Measurements from ENCODE around the gene TM9SF3. TPM values are rescaled to one million over a fixed set of nuclear protein-coding genes. Genes with fewer than 3 reads are reported as not detected.

TM9SF3 gene
- total and polyA plus RNA-seq, 2 experiments from 2014 or later, result 37.3 to 72.5 TPM

GRCh38 chr10:96618653-96619052, 31.8 kb upstream of the TM9SF3 start:
- Mint-ChIP-seq H3K36me3 (ENCODE audit: low read depth) (no peaks in the 10 kb centered on the region; the same call in 2 of the 3 replicates), H3K9me3 (no peaks in the 10 kb centered on the region), H3K27ac (no peak overlapping the region), H3K4me3 (no peak overlapping the region), H3K4me1 (peaks cover 7% of the 10 kb centered on the region; the same call in 2 of the 3 replicates), H3K27me3 (ENCODE audit: insufficient read depth, low read depth, poor library complexity) (peaks cover 4% of the 10 kb centered on the region)
- ATAC-seq (peak; percentile 42; the same call in 2 of the 3 replicates), DNase-seq (ENCODE audit: low spot score) (no peak)
- Histone ChIP-seq H3K4me1 (ENCODE audit: insufficient read depth) (no peaks in the 10 kb centered on the region), H3K27ac (ENCODE audit: low read depth) (no peak overlapping the region), H2AFZ (no peak overlapping the region), H3K27me3 (ENCODE audit: insufficient read depth) (no peaks in the 10 kb centered on the region), H3K79me2 (replicated peaks; ENCODE audit: insufficient read depth) (no peaks in the 10 kb centered on the region), H4K20me1 (replicated peaks; ENCODE audit: insufficient read depth) (no peaks in the 10 kb centered on the region; the same call in 1 of the 2 replicates), H3K36me3 (ENCODE audit: insufficient read depth) (no peaks in the 10 kb centered on the region), H3K9me2 (ENCODE audit: insufficient read depth) (no peaks in the 10 kb centered on the region), H3F3A (replicated peaks; ENCODE audit: low read depth) (no peaks in the 10 kb centered on the region), H3K4me3 (no peak overlapping the region), H3K4me2 (no peak overlapping the region)
- TF ChIP-seq NANOG (IDR thresholded peaks at IDR 0.05; ENCODE audit: borderline replicate concordance), result no peak
- TF ChIP-seq STAT1 (IDR thresholded peaks at IDR 0.05; ENCODE audit: unreplicated experiment), result no peak
- TF ChIP-seq POLR2AphosphoS5 (IDR thresholded peaks at IDR 0.05; ENCODE audit: low read depth), result no peak

GRCh38 chr10:96616961-96617360, 30.1 kb upstream of the TM9SF3 start:
- Histone ChIP-seq H3K27me3 (ENCODE audit: insufficient read depth) (no peaks in the 10 kb centered on the region), H4K20me1 (replicated peaks; ENCODE audit: insufficient read depth) (no peaks in the 10 kb centered on the region), H3K4me2 (no peak overlapping the region), H3K4me3 (no peak overlapping the region), H3K27ac (ENCODE audit: low read depth) (no peak overlapping the region), H3K79me2 (replicated peaks; ENCODE audit: insufficient read depth) (no peaks in the 10 kb centered on the region), H3F3A (replicated peaks; ENCODE audit: low read depth) (no peaks in the 10 kb centered on the region), H3K36me3 (ENCODE audit: insufficient read depth) (no peaks in the 10 kb centered on the region), H2AFZ (no peak overlapping the region), H3K9me2 (ENCODE audit: insufficient read depth) (no peaks in the 10 kb centered on the region), H3K4me1 (ENCODE audit: insufficient read depth) (no peaks in the 10 kb centered on the region)
- ATAC-seq, result no peak
- Mint-ChIP-seq H3K36me3 (ENCODE audit: low read depth) (no peaks in the 10 kb centered on the region; the same call in 2 of the 3 replicates), H3K27ac (no peak overlapping the region), H3K4me3 (no peak overlapping the region), H3K9me3 (no peaks in the 10 kb centered on the region), H3K27me3 (ENCODE audit: insufficient read depth, low read depth, poor library complexity) (peaks cover 4% of the 10 kb centered on the region), H3K4me1 (peaks cover 7% of the 10 kb centered on the region; the same call in 2 of the 3 replicates)
- DNase-seq (ENCODE audit: low spot score), result no peak
- TF ChIP-seq ZNF331 (CRISPR knock-in tag; IDR thresholded peaks at IDR 0.05; ENCODE audit: low read depth) (no peak), EZH2phosphoT487 (IDR thresholded peaks at IDR 0.05; ENCODE audit: unreplicated experiment) (no peak), ETS1 (IDR thresholded peaks at IDR 0.05) (no peak), CREB1 (CRISPR knock-in tag; IDR thresholded peaks at IDR 0.05; ENCODE audit: low read depth) (no peak), ZNF114 (CRISPR knock-in tag; IDR thresholded peaks at IDR 0.05) (no peak), NANOG (IDR thresholded peaks at IDR 0.05; ENCODE audit: borderline replicate concordance) (no peak), ZNF462 (CRISPR knock-in tag; IDR thresholded peaks at IDR 0.05) (no peak), REST (IDR thresholded peaks at IDR 0.05; ENCODE audit: unreplicated experiment) (no peak)

All from GM23338 (cell line).